GM18858 (cell line): Measurements from ENCODE around the gene SULT1B1.

Experiments
- ATAC-seq: cut with Tn5 transposase; IDR thresholded peaks from one replicate; pipeline ENCODE4 v1.9.1; 2021; ENCODE audit not compliant: unreplicated experiment

Gene SULT1B1

DNA sequence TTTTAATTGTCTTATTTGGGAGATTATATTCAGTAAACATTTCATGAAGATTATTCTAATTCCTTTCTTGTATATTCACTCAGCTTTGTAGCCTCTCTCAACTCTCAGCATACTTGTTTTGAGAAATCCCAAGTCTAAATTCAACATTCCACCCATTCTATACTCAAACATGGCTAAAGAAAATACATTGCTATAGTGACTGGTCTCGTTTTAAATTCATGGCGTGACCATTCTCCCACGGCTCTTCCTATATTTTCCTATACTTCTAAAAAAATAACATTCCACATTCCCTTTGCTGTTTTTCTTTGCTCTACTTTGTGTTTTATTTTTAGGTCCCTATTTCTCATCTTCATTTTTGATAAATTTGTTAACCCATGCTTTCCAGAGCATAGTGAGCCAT lies 58.2 kb downstream of the SULT1B1 start:
- ATAC-seq: no peak

DNA sequence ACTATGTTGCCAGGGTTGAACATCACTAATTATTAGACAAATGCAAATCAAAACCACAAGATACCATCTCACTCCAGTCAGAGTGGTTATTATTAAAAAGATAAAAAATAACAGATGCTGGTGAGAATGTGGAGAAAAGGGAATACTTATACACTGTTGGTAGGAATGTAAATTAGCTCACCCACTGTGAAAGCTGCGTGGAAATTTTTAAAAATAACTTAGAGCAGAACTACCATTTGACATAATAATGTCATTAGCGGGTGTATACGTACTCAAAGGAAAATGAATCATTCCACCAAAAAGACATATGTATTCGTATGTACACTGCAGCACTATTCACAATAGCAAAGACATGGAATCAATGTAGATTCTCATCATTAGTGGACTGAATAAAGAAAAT lies 58.7 kb downstream of the SULT1B1 start:
- ATAC-seq: no peak

DNA sequence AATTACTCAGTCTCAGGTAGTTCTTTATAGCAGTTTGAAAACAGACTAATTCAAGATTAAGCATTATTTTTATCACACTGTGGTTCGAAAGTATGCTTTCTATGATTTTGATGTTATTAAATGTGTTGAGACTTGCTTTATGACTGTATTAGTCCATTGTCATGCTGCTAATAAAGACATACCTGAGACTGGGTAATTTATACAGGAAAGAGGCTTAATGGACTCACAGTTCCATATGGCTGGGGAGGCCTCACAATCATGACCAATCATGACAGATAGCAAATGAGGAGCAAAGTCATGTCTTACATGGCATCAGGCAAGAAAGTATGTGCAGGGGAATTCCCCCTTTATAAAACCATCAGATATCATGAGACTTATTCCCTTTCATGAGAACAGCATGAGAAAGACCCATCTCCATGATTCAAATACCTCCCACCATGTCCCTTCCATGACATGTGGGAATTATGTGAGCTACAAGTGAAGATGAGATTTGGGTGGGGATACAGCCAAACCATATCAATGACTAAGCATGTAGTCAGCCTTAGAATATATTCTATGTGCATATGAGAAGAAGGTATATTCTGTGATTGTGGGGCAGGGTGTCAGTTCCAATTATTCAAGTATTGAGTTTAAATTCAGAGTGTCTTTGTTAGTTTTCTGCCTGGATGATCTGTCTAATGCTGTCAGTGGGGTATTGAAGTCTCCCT lies 62.7 kb downstream of the SULT1B1 start:
- ATAC-seq: no peak

DNA sequence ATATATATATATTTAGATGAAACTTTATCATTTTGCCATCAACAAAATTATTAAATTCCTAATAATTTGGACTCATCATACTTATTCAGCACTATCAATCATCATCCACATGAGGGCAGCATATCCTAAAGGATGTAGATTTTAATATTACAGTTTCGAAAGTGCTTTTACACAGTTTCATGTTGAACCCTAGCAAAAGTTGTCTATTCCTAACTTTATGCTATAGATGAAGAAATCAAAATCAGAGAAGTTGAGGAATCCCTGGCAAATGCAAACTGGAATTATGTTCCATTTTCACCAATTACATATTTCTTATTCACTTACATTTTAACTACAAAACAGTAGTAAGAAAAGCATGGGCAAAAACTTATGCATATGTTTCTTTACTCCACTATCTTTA lies 70.8 kb downstream of the SULT1B1 start:
- ATAC-seq: peak; percentile 72

DNA sequence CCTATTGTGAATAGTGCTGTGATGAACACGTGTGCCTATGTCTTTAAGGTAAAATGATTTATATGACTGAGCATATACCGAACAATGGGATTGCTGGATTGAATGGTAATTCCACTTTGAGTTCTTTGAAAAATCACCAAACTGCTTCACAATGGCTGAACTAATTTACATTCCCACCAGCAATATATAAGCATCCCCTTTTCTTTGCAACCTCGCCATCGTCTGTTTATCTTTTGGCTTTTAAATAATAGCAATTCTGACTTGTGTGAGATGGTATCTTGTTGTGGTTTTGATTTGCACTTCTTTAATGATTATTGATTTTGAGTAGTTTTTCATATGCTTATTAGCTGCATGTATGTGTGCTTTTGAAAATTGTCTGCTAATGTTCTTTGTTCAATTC lies 75.6 kb downstream of the SULT1B1 start:
- ATAC-seq: no peak
